Measurements from ENCODE around the gene ZNF488. TPM values are rescaled to one million over a fixed set of nuclear protein-coding genes. Genes with fewer than 3 reads are reported as not detected.

The ZNF488 gene
- total RNA-seq, 1 donor from 2014 or later: 0.35 TPM

DNA sequence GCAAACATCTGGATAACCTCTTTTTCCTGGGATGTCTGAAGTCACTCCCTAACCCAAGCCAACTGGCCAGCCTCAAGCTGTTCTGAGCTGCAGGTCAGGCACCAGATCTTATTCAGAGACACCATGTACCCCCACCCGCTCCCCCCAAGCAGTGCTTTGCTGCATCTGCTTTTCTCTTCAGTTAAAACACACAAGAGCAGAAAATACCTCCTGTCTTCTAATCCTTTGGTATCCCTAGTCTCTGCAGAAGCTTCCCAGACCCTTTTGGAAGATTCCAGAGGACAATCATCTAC, 3.0 kb downstream of the ZNF488 start:
- Mint-ChIP-seq H3K9me3 (ENCODE audit: unreplicated experiment) (no peaks in the 10 kb centered on the region), H3K4me1 (ENCODE audit: unreplicated experiment) (peaks cover 12% of the 10 kb centered on the region), H3K27me3 (ENCODE audit: unreplicated experiment) (peaks cover 13% of the 10 kb centered on the region), H3K27ac (ENCODE audit: unreplicated experiment) (no peak overlapping the region), H3K4me3 (ENCODE audit: unreplicated experiment) (no peak overlapping the region), H3K36me3 (ENCODE audit: unreplicated experiment) (no peaks in the 10 kb centered on the region)
- TF ChIP-seq, protein P1, sequence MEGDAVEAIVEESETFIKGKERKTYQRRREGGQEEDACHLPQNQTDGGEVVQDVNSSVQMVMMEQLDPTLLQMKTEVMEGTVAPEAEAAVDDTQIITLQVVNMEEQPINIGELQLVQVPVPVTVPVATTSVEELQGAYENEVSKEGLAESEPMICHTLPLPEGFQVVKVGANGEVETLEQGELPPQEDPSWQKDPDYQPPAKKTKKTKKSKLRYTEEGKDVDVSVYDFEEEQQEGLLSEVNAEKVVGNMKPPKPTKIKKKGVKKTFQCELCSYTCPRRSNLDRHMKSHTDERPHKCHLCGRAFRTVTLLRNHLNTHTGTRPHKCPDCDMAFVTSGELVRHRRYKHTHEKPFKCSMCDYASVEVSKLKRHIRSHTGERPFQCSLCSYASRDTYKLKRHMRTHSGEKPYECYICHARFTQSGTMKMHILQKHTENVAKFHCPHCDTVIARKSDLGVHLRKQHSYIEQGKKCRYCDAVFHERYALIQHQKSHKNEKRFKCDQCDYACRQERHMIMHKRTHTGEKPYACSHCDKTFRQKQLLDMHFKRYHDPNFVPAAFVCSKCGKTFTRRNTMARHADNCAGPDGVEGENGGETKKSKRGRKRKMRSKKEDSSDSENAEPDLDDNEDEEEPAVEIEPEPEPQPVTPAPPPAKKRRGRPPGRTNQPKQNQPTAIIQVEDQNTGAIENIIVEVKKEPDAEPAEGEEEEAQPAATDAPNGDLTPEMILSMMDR (IDR thresholded peaks at IDR 0.05): no peak
- DNase-seq (ENCODE audit: extremely low spot score, unreplicated experiment): no peak

DNA sequence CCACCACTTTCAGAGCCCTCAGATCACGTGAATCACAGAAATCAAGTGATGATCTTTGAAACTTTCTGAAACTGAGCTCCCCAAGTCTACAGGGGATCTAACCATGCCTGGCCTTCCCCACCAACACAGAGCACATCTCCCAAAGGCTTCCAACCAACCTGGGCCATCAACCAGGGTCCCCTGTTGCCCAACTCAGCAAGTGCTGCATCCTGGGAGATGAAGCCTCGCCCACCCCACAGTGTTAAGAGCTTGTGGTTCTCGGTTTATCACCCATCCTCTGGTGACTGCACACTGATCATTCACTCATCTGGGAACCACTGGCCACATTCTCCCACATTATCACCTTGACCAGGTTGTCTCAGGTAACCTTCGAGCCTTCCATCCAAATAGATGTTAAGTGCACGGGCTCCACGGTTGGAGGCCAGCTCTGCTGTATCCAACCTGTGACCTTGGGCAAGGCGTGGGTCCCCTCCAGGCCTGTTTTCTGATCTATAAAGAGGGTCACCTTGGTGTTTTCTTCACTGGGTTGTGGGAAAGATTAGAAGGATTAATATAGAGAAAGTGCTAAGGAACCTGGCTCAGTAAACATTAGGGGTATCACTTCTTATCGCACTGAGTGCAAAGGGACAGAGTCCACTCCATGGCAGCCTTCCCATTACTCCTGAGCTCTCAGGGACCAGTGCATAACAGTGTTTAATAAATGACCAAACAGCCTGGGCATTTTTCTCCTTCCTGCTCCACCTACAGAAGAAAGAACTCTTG, 3.6 kb downstream of the ZNF488 start:
- TF ChIP-seq, protein P1 (IDR thresholded peaks at IDR 0.05): no peak
- Mint-ChIP-seq H3K36me3 (ENCODE audit: unreplicated experiment) (no peaks in the 10 kb centered on the region), H3K9me3 (ENCODE audit: unreplicated experiment) (no peaks in the 10 kb centered on the region), H3K27me3 (ENCODE audit: unreplicated experiment) (peaks cover 13% of the 10 kb centered on the region), H3K4me1 (ENCODE audit: unreplicated experiment) (peaks cover 12% of the 10 kb centered on the region), H3K27ac (ENCODE audit: unreplicated experiment) (no peak overlapping the region), H3K4me3 (ENCODE audit: unreplicated experiment) (no peak overlapping the region)
- DNase-seq (ENCODE audit: extremely low spot score, unreplicated experiment): peak; percentile 59

- H3K36me3 Mint-ChIP-seq (ENCODE audit: unreplicated experiment): no peaks in the 10 kb centered on the region
- H3K27me3 Mint-ChIP-seq (ENCODE audit: unreplicated experiment): peaks cover 13% of the 10 kb centered on the region
- DNase-seq (ENCODE audit: extremely low spot score, unreplicated experiment): no peak
- no peak overlapping the region for H3K4me3 Mint-ChIP-seq (ENCODE audit: unreplicated experiment)
- H3K9me3 Mint-ChIP-seq (ENCODE audit: unreplicated experiment): no peaks in the 10 kb centered on the region
- no peak overlapping the region for H3K27ac Mint-ChIP-seq (ENCODE audit: unreplicated experiment)
- H3K4me1 Mint-ChIP-seq (ENCODE audit: unreplicated experiment): peaks cover 14% of the 10 kb centered on the region
- TF ChIP-seq, protein P1 (IDR thresholded peaks at IDR 0.05): no peak
Measured at GRCh38 chr10:47379901-47380300, 4.2 kb downstream of the ZNF488 start.

DNA sequence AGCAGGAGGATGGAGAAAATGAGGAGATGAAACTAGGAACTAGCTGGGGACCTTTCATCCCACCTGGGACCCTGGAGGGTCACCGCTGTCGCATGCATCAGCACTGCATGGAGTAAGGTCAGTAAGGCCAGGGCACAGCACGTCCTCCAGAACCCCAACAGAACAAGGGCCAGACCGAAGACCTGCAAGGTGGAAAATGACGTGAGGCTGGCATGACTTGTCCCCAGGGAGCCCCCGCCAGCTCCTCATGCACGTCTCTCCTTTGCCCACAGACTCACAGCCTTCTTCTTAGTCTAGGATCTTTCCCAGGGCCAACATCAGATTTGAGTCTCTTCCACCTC, 4.7 kb downstream of the ZNF488 start:
- TF ChIP-seq, protein P1 (IDR thresholded peaks at IDR 0.05): no peak
- Mint-ChIP-seq H3K4me3 (ENCODE audit: unreplicated experiment) (no peak overlapping the region), H3K27ac (ENCODE audit: unreplicated experiment) (no peak overlapping the region), H3K4me1 (ENCODE audit: unreplicated experiment) (peaks cover 12% of the 10 kb centered on the region), H3K36me3 (ENCODE audit: unreplicated experiment) (no peaks in the 10 kb centered on the region), H3K9me3 (ENCODE audit: unreplicated experiment) (no peaks in the 10 kb centered on the region), H3K27me3 (ENCODE audit: unreplicated experiment) (peaks cover 13% of the 10 kb centered on the region)
- no peak for DNase-seq (ENCODE audit: extremely low spot score, unreplicated experiment)

DNA sequence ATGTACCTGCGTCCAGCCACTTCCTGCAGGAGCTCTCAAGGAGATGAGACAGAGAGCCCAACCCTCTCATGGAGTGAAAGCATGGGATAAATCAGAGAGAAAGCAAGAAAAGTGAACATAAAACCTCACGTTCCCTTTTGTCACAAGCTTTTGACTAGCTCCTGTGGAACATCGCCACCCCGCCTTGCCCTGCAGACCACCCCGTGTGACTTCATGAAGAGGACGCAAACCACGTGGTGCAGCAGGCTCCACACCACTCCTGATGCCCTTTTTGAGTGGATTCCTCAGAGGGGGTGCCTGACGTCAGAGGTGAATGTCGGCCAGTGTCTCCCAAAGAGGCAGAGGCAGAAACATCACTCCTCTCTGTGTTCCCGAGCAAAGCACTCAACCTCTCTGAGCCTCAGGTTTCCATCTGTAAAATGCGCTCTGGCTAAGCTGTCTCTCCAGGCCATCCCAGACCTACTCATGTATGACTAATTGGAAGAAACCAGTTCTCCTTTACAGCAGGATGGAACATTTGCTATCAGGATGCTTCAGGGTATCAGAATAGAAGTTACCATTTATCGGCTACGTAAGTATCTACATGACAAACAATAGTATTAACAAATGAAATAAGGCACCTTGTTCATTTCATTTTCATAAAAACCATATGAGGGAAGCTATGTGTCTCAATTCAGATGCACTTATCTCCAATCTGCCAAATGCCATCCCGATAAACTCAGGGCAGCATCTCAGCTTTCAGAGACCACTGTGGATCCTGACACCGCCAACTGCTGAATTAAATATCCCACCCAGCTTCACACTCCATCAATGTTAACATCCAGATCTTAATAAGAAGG, 5.3 kb downstream of the ZNF488 start:
- peak; percentile 73 for DNase-seq (ENCODE audit: extremely low spot score, unreplicated experiment)
- Mint-ChIP-seq H3K27me3 (ENCODE audit: unreplicated experiment) (peaks cover 13% of the 10 kb centered on the region), H3K9me3 (ENCODE audit: unreplicated experiment) (no peaks in the 10 kb centered on the region), H3K27ac (ENCODE audit: unreplicated experiment) (no peak overlapping the region), H3K36me3 (ENCODE audit: unreplicated experiment) (no peaks in the 10 kb centered on the region), H3K4me1 (ENCODE audit: unreplicated experiment) (peaks cover 10% of the 10 kb centered on the region), H3K4me3 (ENCODE audit: unreplicated experiment) (no peak overlapping the region)
- TF ChIP-seq, protein P1 (IDR thresholded peaks at IDR 0.05): no peak
